HG02943 (cell line): ENCODE measurements around the gene PPP4R3B.
"Not testable (repeated sequence)": the region's sequence is repeated elsewhere in the genome, so short reads cannot be mapped to it uniquely, and the experiment has no call there.

Experiments used
- ATAC-seq: cut with Tn5 transposase; IDR thresholded peaks from one replicate; pipeline ENCODE4 v1.9.1; 2021; ENCODE audit warnings: mild to moderate bottlenecking, low read depth, moderate library complexity; ENCODE audit not compliant: unreplicated experiment

Gene PPP4R3B

GRCh38 chr2:55598056-55598795 lies 19.2 kb downstream of the PPP4R3B start:
- no peak for ATAC-seq

- not testable (repeated sequence) for ATAC-seq
Observed at GRCh38 chr2:55596795-55597194, 20.6 kb downstream of the PPP4R3B start.

GRCh38 chr2:55595536-55595935 lies 21.9 kb downstream of the PPP4R3B start:
- no peak for ATAC-seq

DNA sequence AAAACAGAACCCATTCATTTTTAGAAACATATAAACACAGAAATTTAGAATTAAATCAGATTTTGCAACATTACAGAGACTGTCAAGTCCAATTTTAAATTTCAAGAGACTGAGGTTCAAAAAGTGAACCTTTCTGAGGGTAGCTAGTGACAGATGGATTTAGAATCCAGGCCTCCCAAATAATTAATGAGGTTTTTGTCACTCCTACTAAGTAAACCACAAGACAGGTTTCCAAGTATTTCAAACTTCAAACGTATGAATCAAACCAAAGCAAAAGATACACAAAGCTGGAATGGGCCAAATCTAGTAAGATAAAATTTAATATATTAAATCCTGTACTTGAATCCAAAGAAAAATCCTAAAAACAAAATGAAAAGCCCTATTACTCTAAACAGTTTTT lies 25.3 kb downstream of the PPP4R3B start:
- ATAC-seq, result no peak

- no peak for ATAC-seq
Observed at GRCh38 chr2:55590810-55591440, 26.5 kb downstream of the PPP4R3B start.

GRCh38 chr2:55585451-55586080 lies 31.9 kb downstream of the PPP4R3B start:
- ATAC-seq, result no peak

- no peak for ATAC-seq
Observed at GRCh38 chr2:55581874-55582547, 35.4 kb downstream of the PPP4R3B start.

DNA sequence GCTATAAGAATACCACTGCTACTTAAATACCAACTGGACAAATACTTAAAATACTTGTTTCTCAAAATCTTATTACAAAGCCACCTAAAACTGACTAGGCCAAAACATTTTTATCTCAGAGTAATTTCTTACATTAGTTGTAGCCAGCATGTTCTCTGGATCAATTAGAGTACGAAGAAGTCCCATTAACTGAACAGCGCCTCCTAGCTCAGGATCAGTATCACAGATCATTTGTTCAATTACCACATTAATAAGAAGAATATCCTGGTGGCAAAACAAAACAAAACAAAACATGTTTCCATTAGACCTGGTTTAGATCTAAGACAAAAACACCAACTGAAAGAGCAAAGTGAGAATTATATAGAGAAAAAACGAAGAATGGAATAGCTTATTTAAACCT lies 36.0 kb downstream of the PPP4R3B start:
- ATAC-seq, result no peak

- not testable (repeated sequence) for ATAC-seq
Observed at GRCh38 chr2:55569002-55569401, 48.4 kb downstream of the PPP4R3B start.

GRCh38 chr2:55567298-55567697 lies 50.1 kb downstream of the PPP4R3B start:
- ATAC-seq, result no peak

DNA sequence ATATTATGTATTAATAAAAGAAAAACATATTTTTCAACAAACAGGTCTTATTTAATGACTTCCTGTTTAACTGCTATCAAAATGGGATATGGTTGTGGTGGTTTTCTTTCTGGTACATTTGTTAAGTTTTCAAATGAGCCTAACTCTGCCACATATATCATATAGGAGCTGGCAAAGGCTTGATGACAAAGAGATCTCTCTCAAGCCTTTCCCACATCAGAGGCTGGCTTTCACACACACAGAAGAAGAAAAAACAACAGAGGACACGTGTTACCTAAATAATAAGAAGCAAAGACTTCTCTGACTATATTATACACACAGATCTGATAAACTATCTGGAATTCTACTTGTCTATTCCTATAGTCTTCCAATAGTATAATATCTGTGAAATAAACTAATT lies 51.8 kb downstream of the PPP4R3B start:
- no peak for ATAC-seq

DNA sequence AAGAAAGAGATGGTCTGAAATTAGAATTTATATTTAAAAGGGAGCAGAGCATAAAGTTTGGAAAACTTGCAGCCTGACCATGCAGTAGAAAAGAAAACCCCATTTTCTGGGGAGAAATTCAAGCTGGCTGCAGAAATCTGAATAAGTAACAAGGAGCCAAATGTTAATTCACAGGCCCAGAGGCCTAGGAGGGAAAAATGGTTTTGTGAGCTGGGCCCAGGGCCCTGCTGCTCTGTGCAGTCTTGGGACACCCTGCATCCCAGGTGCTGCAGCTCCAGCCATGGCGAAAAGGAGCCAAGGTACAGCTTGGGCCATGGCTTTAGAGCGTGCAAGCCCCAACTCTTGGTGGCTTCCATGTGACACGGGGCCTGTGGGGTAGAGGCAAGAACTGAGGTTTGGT lies 56.6 kb downstream of the PPP4R3B start:
- no peak for ATAC-seq

GRCh38 chr2:55556809-55557208 lies 60.6 kb downstream of the PPP4R3B start:
- ATAC-seq, result no peak

DNA sequence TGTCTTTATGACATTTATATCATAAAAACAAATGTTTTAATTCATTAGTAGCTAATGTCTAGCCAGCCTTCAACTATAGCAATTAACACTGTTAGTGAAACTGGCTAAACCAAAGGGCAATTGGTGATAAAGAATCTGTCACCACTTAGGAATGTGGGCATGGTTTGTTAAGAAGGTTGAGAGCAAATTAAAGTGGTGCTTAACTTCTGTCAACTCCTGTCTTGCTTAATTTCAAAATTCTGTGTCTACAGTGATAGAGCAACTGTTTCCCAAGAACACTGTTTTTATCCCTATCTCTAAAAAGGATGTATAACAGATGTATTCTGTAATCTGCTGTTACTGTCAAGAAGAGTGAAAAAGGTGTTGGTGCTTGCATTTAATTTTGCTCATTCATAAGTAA lies 61.4 kb downstream of the PPP4R3B start:
- no peak for ATAC-seq

DNA sequence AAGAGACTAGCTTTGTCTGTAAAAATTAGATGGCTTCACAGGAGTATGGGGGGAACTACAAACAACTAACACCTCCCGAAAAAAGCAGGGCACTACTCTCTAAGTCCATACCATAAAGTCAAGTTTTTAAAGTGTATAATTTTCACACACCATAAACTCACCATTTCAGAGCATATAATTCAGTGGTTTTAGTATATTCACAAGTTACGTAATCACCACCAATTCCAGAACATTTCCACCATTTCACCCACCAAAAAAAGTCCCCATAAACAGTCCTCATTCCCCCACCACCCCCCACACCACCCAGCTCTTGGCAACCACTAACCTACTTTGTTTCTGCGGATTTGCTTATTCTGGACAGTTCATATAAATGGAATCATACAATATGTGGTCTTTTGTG lies 64.1 kb downstream of the PPP4R3B start:
- ATAC-seq, result no peak

DNA sequence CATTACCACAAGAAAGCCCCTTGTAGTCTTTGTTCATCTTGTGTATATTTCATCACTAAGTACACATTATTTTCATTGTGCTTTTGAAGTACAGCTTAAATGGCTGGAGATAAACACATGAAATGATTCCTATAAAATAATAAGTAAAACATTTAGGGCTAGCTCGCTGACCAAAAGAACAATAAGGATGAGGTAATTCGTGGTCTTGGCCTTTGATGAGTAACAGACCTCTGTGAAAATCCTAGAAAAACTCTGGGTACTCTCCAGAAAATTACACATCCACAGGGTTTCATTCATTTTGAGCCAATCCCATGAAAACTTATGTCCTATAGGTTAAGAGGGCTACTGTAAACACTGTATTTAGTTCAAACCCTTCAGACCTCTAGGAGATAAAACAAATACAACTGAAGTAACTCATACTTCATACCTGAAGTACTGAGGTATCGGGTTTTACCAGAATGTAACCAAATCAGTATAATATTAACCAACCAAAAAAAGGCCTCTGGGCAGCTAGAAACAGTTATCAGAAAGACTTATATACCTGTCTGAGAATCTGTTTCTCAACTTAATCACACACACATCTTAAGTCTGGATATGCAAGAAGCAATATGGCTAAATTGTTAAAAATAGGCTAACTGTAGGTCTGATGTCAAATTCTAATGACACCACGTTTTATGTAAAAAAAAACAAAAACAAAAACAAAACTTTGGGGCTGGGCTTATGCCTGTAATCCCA lies 66.9 kb downstream of the PPP4R3B start:
- no peak for ATAC-seq

GRCh38 chr2:55547679-55548078 lies 69.7 kb downstream of the PPP4R3B start:
- not testable (repeated sequence) for ATAC-seq

GRCh38 chr2:55547001-55547400 lies 70.4 kb downstream of the PPP4R3B start:
- ATAC-seq, result no peak

- no peak for ATAC-seq
Observed at GRCh38 chr2:55530539-55531081, 86.8 kb downstream of the PPP4R3B start.

- no peak for ATAC-seq
Observed at GRCh38 chr2:55526174-55526573, 91.2 kb downstream of the PPP4R3B start.
